ENCODE data around the gene GLRX5.

- TF ChIP-seq, protein P1, sequence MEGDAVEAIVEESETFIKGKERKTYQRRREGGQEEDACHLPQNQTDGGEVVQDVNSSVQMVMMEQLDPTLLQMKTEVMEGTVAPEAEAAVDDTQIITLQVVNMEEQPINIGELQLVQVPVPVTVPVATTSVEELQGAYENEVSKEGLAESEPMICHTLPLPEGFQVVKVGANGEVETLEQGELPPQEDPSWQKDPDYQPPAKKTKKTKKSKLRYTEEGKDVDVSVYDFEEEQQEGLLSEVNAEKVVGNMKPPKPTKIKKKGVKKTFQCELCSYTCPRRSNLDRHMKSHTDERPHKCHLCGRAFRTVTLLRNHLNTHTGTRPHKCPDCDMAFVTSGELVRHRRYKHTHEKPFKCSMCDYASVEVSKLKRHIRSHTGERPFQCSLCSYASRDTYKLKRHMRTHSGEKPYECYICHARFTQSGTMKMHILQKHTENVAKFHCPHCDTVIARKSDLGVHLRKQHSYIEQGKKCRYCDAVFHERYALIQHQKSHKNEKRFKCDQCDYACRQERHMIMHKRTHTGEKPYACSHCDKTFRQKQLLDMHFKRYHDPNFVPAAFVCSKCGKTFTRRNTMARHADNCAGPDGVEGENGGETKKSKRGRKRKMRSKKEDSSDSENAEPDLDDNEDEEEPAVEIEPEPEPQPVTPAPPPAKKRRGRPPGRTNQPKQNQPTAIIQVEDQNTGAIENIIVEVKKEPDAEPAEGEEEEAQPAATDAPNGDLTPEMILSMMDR (conservative IDR thresholded peaks at IDR 0.05; ENCODE audit: low read depth in 2 of 2): no peak
- TF ChIP-seq, protein P2, sequence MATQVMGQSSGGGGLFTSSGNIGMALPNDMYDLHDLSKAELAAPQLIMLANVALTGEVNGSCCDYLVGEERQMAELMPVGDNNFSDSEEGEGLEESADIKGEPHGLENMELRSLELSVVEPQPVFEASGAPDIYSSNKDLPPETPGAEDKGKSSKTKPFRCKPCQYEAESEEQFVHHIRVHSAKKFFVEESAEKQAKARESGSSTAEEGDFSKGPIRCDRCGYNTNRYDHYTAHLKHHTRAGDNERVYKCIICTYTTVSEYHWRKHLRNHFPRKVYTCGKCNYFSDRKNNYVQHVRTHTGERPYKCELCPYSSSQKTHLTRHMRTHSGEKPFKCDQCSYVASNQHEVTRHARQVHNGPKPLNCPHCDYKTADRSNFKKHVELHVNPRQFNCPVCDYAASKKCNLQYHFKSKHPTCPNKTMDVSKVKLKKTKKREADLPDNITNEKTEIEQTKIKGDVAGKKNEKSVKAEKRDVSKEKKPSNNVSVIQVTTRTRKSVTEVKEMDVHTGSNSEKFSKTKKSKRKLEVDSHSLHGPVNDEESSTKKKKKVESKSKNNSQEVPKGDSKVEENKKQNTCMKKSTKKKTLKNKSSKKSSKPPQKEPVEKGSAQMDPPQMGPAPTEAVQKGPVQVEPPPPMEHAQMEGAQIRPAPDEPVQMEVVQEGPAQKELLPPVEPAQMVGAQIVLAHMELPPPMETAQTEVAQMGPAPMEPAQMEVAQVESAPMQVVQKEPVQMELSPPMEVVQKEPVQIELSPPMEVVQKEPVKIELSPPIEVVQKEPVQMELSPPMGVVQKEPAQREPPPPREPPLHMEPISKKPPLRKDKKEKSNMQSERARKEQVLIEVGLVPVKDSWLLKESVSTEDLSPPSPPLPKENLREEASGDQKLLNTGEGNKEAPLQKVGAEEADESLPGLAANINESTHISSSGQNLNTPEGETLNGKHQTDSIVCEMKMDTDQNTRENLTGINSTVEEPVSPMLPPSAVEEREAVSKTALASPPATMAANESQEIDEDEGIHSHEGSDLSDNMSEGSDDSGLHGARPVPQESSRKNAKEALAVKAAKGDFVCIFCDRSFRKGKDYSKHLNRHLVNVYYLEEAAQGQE (IDR thresholded peaks at IDR 0.05; ENCODE audit: unreplicated experiment): no peak
- TF ChIP-seq EZH2 (IDR thresholded peaks at IDR 0.05; ENCODE audit: low read depth, unreplicated experiment) (peak; percentile 48), EZH2phosphoT487 (IDR thresholded peaks at IDR 0.05; ENCODE audit: unreplicated experiment) (no peak), CREB1 (CRISPR knock-in tag; IDR thresholded peaks at IDR 0.05; ENCODE audit: low read depth) (no peak), POLR2AphosphoS5 (IDR thresholded peaks at IDR 0.05; ENCODE audit: low read depth) (no peak), ZNF114 (CRISPR knock-in tag; IDR thresholded peaks at IDR 0.05) (no peak)
- TF ChIP-seq, protein P3, sequence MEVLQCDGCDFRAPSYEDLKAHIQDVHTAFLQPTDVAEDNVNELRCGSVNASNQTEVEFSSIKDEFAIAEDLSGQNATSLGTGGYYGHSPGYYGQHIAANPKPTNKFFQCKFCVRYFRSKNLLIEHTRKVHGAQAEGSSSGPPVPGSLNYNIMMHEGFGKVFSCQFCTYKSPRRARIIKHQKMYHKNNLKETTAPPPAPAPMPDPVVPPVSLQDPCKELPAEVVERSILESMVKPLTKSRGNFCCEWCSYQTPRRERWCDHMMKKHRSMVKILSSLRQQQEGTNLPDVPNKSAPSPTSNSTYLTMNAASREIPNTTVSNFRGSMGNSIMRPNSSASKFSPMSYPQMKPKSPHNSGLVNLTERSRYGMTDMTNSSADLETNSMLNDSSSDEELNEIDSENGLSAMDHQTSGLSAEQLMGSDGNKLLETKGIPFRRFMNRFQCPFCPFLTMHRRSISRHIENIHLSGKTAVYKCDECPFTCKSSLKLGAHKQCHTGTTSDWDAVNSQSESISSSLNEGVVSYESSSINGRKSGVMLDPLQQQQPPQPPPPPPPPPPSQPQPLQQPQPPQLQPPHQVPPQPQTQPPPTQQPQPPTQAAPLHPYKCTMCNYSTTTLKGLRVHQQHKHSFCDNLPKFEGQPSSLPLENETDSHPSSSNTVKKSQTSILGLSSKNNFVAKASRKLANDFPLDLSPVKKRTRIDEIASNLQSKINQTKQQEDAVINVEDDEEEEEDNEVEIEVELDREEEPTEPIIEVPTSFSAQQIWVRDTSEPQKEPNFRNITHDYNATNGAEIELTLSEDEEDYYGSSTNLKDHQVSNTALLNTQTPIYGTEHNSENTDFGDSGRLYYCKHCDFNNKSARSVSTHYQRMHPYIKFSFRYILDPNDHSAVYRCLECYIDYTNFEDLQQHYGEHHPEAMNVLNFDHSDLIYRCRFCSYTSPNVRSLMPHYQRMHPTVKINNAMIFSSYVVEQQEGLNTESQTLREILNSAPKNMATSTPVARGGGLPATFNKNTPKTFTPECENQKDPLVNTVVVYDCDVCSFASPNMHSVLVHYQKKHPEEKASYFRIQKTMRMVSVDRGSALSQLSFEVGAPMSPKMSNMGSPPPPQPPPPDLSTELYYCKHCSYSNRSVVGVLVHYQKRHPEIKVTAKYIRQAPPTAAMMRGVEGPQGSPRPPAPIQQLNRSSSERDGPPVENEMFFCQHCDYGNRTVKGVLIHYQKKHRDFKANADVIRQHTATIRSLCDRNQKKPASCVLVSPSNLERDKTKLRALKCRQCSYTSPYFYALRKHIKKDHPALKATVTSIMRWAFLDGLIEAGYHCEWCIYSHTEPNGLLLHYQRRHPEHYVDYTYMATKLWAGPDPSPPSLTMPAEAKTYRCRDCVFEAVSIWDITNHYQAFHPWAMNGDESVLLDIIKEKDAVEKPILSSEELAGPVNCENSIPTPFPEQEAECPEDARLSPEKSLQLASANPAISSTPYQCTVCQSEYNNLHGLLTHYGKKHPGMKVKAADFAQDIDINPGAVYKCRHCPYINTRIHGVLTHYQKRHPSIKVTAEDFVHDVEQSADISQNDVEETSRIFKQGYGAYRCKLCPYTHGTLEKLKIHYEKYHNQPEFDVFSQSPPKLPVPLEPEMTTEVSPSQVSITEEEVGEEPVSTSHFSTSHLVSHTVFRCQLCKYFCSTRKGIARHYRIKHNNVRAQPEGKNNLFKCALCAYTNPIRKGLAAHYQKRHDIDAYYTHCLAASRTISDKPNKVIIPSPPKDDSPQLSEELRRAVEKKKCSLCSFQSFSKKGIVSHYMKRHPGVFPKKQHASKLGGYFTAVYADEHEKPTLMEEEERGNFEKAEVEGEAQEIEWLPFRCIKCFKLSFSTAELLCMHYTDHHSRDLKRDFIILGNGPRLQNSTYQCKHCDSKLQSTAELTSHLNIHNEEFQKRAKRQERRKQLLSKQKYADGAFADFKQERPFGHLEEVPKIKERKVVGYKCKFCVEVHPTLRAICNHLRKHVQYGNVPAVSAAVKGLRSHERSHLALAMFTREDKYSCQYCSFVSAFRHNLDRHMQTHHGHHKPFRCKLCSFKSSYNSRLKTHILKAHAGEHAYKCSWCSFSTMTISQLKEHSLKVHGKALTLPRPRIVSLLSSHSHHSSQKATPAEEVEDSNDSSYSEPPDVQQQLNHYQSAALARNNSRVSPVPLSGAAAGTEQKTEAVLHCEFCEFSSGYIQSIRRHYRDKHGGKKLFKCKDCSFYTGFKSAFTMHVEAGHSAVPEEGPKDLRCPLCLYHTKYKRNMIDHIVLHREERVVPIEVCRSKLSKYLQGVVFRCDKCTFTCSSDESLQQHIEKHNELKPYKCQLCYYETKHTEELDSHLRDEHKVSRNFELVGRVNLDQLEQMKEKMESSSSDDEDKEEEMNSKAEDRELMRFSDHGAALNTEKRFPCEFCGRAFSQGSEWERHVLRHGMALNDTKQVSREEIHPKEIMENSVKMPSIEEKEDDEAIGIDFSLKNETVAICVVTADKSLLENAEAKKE (CRISPR knock-in tag; IDR thresholded peaks at IDR 0.05): no peak
These were observed 18.2 kb upstream of the GLRX5 start, which contains the start of gene SYNE3 for GRCh38 chr14:95516554-95517181.
